Lower leg skin (tissue), 4 donors: Measurements from ENCODE around the gene FUT2. TPM values are rescaled to one million over a fixed set of nuclear protein-coding genes. Genes with fewer than 3 reads are reported as not detected.

Experiments used
- DNase-seq, 2 donors: peaks; one replicate each; pipeline ENCODE4 v3.0.0-alpha.2; 2019; ENCODE audit warnings: low spot score in 2 of 2
- H3K4me3 ChIP-seq: fragments of 200-600 bp; sonication (generic); 2 replicates; pipeline ENCODE4 v1.5.1; 2017; ENCODE audit warnings: mild to moderate bottlenecking, low read depth; ENCODE audit not compliant: poor library complexity, severe bottlenecking
- POLR2A ChIP-seq, 2 donors: fragments of 450-650 bp; IDR thresholded peaks; one replicate each; pipeline ENCODE4 v1.6.1; 2016 to 2017; ENCODE audit warnings: antibody characterized with exemption in 2 of 2, mild to moderate bottlenecking in 1 of 2, moderate library complexity in 1 of 2
- WGBS, 2 donors: methylation state at CpG; one replicate each; pipeline ENCODE4 v1.1.5; 2018; 5-methylcytosine and 5-hydroxymethylcytosine counted together
- intact Hi-C: fragments of 100-400 bp; cut with DNase I; formaldehyde crosslinking; loops from one replicate; pipeline ENCODE4 v1.15.0; 2023; ENCODE audit warnings: low total_unique reads
- total RNA-seq, 4 donors: library from RNA; depleted of rRNA; stranded (reverse); fragments of >200 nt; gene quantifications; one replicate each; pipeline ENCODE4 v1.1.0, GENCODE V29; 2016
- TF ChIP-seq, protein P1 (sequence below), 3 donors: fragments of 450-650 bp; IDR thresholded peaks; one replicate each; pipeline ENCODE4 v1.5.1; 2016; ENCODE audit warnings: antibody characterized with exemption in 3 of 3, mild to moderate bottlenecking in 3 of 3, moderate library complexity in 2 of 3

FUT2 gene
- total RNA-seq, 4 donors from 2014 or later: 8.5 to 14.9 (median 11.5) TPM

DNA sequence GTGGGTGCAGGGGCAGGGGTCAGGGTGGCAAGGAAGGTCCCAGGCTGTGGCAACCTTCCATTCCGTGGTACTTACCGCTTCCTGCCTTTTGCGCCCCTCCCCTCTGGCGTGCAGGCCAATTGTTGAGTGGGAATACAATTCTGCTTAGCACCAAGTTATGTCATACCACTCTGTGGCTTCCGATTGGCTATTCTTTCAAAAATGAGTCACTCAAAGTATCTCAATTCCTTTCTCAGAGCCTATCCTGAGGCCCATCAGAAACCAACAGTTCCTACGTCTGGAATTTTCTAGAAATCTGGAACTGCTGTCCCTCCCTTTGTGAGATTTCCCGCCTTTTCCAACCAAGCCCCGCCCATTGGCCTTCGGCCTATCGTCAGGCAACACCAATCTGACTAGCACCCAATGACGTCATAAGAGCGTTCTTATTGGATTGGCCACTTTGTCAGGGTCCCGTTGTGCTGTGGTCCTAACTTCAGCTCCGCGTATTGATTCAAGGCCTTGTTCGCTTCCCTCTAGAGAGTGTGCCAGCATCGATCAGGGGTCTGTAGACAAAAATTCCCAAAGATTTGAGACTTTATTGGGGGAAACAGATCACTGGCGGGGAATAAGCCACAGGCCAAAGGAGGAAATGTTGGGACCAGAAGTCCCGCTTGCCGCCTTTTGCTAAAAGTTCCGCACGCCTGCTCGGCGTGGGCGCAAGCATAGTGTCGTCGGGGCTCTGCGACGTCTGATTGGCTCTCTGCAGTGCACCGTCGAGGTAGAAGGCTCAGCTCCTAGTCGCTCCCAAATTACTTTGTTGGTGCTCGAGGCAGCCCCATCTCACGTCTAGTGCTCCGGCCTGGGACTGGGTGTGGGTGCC lies 34.7 kb upstream of the FUT2 start:
- no peak for TF ChIP-seq POLR2A (IDR thresholded peaks at IDR 0.05)
- TF ChIP-seq, protein P1, sequence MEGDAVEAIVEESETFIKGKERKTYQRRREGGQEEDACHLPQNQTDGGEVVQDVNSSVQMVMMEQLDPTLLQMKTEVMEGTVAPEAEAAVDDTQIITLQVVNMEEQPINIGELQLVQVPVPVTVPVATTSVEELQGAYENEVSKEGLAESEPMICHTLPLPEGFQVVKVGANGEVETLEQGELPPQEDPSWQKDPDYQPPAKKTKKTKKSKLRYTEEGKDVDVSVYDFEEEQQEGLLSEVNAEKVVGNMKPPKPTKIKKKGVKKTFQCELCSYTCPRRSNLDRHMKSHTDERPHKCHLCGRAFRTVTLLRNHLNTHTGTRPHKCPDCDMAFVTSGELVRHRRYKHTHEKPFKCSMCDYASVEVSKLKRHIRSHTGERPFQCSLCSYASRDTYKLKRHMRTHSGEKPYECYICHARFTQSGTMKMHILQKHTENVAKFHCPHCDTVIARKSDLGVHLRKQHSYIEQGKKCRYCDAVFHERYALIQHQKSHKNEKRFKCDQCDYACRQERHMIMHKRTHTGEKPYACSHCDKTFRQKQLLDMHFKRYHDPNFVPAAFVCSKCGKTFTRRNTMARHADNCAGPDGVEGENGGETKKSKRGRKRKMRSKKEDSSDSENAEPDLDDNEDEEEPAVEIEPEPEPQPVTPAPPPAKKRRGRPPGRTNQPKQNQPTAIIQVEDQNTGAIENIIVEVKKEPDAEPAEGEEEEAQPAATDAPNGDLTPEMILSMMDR (IDR thresholded peaks at IDR 0.05): no peak
- intact Hi-C loops: no loop called here
- 61 to 66% methylated on average over 35 of the region's 35 CpGs for WGBS, 2 donors
- H3K4me3 ChIP-seq: no peak overlapping the region
- peak; percentile 80 to 94 for DNase-seq

DNA sequence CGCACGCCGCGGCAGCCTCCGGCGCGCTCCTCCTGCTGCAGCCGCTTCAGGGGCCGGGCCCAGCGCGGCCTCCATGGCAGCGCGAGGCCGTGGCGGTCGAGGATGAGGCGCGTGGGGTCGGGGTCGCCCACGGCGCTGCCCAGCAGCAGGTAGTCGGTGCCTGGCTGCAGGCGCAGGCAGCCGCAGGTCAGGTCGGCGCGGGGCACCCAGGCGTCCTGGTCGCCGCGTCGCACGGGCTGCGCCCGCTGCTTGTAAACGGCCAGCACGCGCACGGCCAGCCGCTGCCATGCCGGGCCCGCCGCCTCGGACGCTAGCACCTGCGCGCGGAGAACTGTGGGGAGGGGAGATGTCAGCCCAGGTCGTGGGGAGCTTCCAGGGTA lies 34.1 kb upstream of the FUT2 start:
- H3K4me3 ChIP-seq: no peak overlapping the region
- intact Hi-C loops: no loop called here
- 95 to 96% methylated on average over 38 to 41 of the region's 50 CpGs for WGBS, 2 donors
- TF ChIP-seq POLR2A (IDR thresholded peaks at IDR 0.05): no peak
- TF ChIP-seq, protein P1 (IDR thresholded peaks at IDR 0.05): no peak
- no peak for DNase-seq

DNA sequence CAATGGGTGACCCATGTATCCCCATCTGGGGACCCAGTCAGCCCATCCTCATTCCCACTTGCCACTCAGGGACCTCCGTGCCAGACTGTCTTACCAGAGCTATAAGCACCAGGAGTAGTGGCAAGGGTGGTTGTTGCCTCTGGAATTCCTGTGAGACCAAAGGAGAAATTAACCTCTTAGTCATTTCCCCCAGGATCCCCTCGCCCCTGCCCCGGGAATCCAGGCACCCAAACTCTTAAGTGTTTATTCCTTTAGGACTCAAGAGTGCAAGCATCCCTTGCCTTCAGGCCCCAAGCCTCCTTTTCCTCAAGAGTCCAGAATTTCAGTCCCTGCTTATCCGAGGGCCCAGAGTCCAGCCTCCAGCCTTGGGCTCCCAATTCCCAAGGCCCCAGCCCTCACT lies 32.1 kb upstream of the FUT2 start:
- intact Hi-C loops: no loop called here
- 94 to 95% methylated on average over 4 of the region's 4 CpGs for WGBS, 2 donors

DNA sequence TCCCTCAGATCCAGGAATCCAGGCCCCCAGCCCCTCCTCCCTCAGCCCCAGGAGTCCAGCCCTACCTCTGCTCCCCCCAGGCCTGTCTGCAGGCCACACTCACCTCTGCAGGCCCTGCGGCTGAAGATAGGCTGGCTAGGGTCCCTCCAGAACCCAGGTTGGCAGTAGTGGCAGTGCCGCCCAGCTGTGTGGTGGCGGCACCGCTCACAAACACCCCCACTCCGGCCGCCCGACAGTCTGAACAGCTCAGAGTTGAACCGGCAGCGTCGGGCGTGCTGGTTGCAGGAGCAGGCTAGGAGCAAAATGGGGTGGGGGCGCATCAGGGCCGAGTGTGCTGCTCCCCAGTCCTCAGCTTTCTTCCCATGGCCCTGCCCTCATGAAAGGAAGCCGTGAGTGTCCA lies 31.3 kb upstream of the FUT2 start:
- no peak overlapping the region for H3K4me3 ChIP-seq
- TF ChIP-seq, protein P1 (IDR thresholded peaks at IDR 0.05): no peak
- no peak for TF ChIP-seq POLR2A (IDR thresholded peaks at IDR 0.05)
- intact Hi-C loops: no loop called here
- no peak for DNase-seq
- WGBS, 2 donors: 86 to 91% methylated on average over 11 to 14 of the region's 14 CpGs

More for the DNA sequence above, 32.1 kb upstream of the FUT2 start:
- DNase-seq: no peak
- H3K4me3 ChIP-seq: no peak overlapping the region
- TF ChIP-seq POLR2A (IDR thresholded peaks at IDR 0.05): no peak
- TF ChIP-seq, protein P1 (IDR thresholded peaks at IDR 0.05): no peak

DNA sequence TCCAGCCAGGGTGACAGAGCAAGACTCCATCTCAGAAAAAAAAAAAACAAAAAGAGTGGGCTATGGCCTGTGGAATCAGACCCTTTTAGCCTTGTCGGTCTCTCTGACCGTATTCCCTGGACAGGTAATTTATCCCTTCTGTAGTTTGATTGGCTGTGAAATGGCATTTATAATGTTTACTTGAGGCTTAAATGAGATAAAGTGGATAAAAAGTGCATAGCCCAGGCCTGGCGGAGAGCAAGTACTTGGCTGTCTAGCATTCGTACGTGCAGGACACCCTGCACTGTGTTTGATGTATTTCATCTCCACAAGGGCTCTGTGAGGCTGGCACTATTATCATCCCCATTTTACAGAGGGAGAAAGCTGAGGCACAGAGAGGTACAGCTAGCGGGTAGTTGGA lies 30.0 kb upstream of the FUT2 start:
- intact Hi-C loops: no loop called here
- 92 to 94% methylated on average over 6 of the region's 6 CpGs for WGBS, 2 donors
- TF ChIP-seq, protein P1 (IDR thresholded peaks at IDR 0.05): no peak
- no peak for TF ChIP-seq POLR2A (IDR thresholded peaks at IDR 0.05)
- H3K4me3 ChIP-seq: no peak overlapping the region
- DNase-seq: no peak
